OCI-LY3 (cell line): ENCODE results near the gene DOCK6.

Experiments
- H2AFZ ChIP-seq: fragments of 200-600, 300-600 bp; shearing (Covaris generic); 2 replicates; pipeline ENCODE4 v1.6.0; 2014; ENCODE audit warnings: antibody characterized with exemption, low read depth, low read length
- H3K27ac ChIP-seq: fragments of 200-600, 300-600 bp; sonication (generic); 2 replicates; pipeline ENCODE4 v1.5.1; 2014; ENCODE audit warnings: mild to moderate bottlenecking, low read length, moderate library complexity, mixed read lengths
- H3K27me3 ChIP-seq: fragments of 200-600, 300-600 bp; sonication (generic); 2 replicates; pipeline ENCODE4 v1.6.1; 2014; ENCODE audit warnings: low read depth, low read length, mixed read lengths
- H3K36me3 ChIP-seq: fragments of 200-600, 300-600 bp; sonication (generic); replicated peaks from 2 replicates; pipeline ENCODE3; 2014; ENCODE audit warnings: low read depth, low read length, mixed read lengths
- H3K4me1 ChIP-seq: fragments of 300-600, 200-600 bp; sonication (generic); 2 replicates; pipeline ENCODE4 v1.6.1; 2014; ENCODE audit warnings: low read length, mixed read lengths
- H3K4me2 ChIP-seq: fragments of 200-600, 300-600 bp; sonication (generic); 2 replicates; pipeline ENCODE4 v1.6.1; 2014; ENCODE audit warnings: low read length, mixed read lengths
- H3K4me3 ChIP-seq: fragments of 300-600, 200-600 bp; sonication (generic); 2 replicates; pipeline ENCODE4 v1.5.1; 2014; ENCODE audit warnings: antibody characterized with exemption, mild to moderate bottlenecking, low read length, moderate library complexity
- H3K79me2 ChIP-seq: fragments of 300-600, 200-600 bp; shearing (Covaris generic); 2 replicates; pipeline ENCODE4 v1.6.1; 2014; ENCODE audit warnings: mild to moderate bottlenecking, low read length, mixed read lengths
- H3K9ac ChIP-seq: fragments of 300-600, 200-600 bp; shearing (Covaris generic); 2 replicates; pipeline ENCODE4 v1.6.0; 2014; ENCODE audit warnings: mild to moderate bottlenecking, low read length, moderate library complexity
- H3K9me3 ChIP-seq: fragments of 200-600, 300-600 bp; shearing (Covaris generic); 2 replicates; pipeline ENCODE4 v1.6.1; 2014; ENCODE audit warnings: low read length, mixed read lengths; ENCODE audit not compliant: insufficient read depth
- H4K20me1 ChIP-seq: fragments of 200-600, 300-600 bp; sonication (generic); 2 replicates; pipeline ENCODE4 v1.6.1; 2016; ENCODE audit warnings: low read length, mixed read lengths; ENCODE audit not compliant: insufficient read depth
- EZH2phosphoT487 ChIP-seq: fragments of 200-600 bp; shearing (Covaris generic); IDR thresholded peaks from 2 replicates; pipeline ENCODE4 v1.6.1; 2018; ENCODE audit warnings: antibody characterized with exemption, mixed run types, low read depth
- TF ChIP-seq, protein P1 (sequence below): fragments of 200-600, 300-600 bp; sonication (generic); IDR thresholded peaks from 2 replicates; pipeline ENCODE4 v1.5.1; 2014; ENCODE audit warnings: antibody characterized with exemption, low read length, low read depth

DOCK6 gene

DNA sequence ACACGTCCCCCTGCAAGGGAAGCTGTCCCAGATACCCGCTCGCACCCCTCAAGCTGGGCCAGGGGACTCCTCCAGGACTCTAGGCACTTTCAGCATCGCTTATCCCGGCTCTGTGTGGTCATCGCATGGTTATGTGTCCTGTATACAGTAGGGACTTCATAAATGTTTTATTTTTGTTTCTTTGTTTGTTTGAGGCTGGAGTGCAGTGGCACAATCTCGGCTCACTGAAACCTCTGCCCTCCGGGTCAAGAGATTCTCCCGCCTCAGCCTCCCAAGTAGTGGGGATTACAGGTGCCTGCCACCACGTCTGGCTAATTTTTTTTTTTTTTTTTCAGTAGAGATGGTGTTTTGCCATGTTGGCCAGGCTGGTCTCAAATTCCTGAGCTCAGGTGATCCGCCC is 15.4 kb downstream of the DOCK6 start:
- H3K36me3 ChIP-seq = peaks cover 17% of the 10 kb centered on the region
- H3K27ac ChIP-seq = no peak overlapping the region
- no peaks in the 10 kb centered on the region for H3K27me3 ChIP-seq
- H2AFZ ChIP-seq = no peak overlapping the region
- H3K79me2 ChIP-seq = no peaks in the 10 kb centered on the region
- TF ChIP-seq, protein P1, sequence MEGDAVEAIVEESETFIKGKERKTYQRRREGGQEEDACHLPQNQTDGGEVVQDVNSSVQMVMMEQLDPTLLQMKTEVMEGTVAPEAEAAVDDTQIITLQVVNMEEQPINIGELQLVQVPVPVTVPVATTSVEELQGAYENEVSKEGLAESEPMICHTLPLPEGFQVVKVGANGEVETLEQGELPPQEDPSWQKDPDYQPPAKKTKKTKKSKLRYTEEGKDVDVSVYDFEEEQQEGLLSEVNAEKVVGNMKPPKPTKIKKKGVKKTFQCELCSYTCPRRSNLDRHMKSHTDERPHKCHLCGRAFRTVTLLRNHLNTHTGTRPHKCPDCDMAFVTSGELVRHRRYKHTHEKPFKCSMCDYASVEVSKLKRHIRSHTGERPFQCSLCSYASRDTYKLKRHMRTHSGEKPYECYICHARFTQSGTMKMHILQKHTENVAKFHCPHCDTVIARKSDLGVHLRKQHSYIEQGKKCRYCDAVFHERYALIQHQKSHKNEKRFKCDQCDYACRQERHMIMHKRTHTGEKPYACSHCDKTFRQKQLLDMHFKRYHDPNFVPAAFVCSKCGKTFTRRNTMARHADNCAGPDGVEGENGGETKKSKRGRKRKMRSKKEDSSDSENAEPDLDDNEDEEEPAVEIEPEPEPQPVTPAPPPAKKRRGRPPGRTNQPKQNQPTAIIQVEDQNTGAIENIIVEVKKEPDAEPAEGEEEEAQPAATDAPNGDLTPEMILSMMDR = no peak
- no peak for TF ChIP-seq EZH2phosphoT487
- no peak overlapping the region for H3K4me2 ChIP-seq
- H3K4me3 ChIP-seq = no peak overlapping the region
- no peaks in the 10 kb centered on the region for H3K9me3 ChIP-seq
- no peaks in the 10 kb centered on the region for H4K20me1 ChIP-seq
- H3K4me1 ChIP-seq = no peaks in the 10 kb centered on the region
- no peak overlapping the region for H3K9ac ChIP-seq

DNA sequence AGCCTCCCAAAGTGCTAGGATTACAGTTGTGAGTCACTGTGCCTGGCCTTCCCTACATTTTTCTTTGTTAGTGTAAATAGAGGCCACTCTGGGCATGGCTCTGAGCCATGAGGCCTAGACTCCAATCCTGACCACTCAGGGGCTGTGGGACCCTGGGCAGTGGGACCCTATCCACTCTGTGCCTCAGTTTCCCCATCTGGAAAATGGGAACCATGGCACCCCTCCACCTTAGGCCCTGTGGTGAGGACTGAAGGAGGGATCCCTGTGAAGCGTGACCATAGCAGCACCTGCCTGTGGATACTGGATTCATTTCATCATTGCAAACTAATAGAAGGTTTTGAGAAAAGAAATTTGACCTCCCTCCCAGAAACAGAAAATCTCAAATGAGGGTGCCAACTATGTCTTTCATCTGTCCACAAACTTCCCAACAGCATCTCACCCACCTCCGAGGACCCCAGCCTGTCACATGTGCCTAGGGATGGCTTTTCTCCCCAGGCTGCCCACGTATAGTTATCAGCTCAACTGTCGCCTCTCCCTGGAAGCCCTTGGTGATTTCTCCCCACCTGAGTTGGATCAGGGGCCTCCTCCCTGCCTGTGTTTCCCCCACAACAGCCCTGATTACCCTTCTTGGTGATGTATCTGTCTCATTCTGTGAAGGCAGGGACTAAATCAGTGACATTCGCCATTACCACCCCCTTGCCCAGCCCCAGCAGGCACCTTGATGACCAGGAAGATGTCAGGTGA is 17.3 kb downstream of the DOCK6 start:
- TF ChIP-seq EZH2phosphoT487 = no peak
- TF ChIP-seq, protein P1 = no peak
- Histone ChIP-seq H3K27me3 (no peaks in the 10 kb centered on the region), H3K4me1 (no peaks in the 10 kb centered on the region), H3K4me3 (no peak overlapping the region), H3K79me2 (no peaks in the 10 kb centered on the region), H3K27ac (no peak overlapping the region), H3K4me2 (no peak overlapping the region), H3K9ac (no peak overlapping the region), H3K9me3 (no peaks in the 10 kb centered on the region), H3K36me3 (peaks cover 11% of the 10 kb centered on the region), H2AFZ (no peak overlapping the region), H4K20me1 (no peaks in the 10 kb centered on the region)

DNA sequence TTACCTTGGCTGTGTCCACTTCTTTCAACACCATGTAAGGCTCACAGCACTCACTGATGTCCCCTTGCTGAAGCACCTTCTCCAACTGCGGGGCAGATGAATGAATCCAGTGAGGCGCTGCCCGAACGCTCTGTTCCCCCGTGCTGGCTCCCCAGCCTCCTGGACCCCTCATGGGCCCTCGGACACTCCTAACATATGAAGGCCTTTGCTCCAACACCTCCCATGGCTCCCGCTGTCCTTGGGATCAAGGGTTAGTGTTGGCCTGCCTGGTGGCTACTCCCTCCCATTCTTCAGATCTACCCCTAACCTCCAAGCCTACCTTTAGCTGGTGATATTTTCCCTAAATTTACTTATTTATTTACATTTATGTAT is 18.5 kb downstream of the DOCK6 start:
- TF ChIP-seq, protein P1 = no peak
- no peak for TF ChIP-seq EZH2phosphoT487
- no peak overlapping the region for H3K4me3 ChIP-seq
- peaks cover 10% of the 10 kb centered on the region for H3K36me3 ChIP-seq
- no peaks in the 10 kb centered on the region for H4K20me1 ChIP-seq
- H3K79me2 ChIP-seq = no peaks in the 10 kb centered on the region
- H3K4me1 ChIP-seq = no peaks in the 10 kb centered on the region
- no peak overlapping the region for H3K4me2 ChIP-seq
- H3K9ac ChIP-seq = no peak overlapping the region
- no peaks in the 10 kb centered on the region for H3K9me3 ChIP-seq
- no peak overlapping the region for H2AFZ ChIP-seq
- H3K27ac ChIP-seq = no peak overlapping the region
- H3K27me3 ChIP-seq = no peaks in the 10 kb centered on the region

DNA sequence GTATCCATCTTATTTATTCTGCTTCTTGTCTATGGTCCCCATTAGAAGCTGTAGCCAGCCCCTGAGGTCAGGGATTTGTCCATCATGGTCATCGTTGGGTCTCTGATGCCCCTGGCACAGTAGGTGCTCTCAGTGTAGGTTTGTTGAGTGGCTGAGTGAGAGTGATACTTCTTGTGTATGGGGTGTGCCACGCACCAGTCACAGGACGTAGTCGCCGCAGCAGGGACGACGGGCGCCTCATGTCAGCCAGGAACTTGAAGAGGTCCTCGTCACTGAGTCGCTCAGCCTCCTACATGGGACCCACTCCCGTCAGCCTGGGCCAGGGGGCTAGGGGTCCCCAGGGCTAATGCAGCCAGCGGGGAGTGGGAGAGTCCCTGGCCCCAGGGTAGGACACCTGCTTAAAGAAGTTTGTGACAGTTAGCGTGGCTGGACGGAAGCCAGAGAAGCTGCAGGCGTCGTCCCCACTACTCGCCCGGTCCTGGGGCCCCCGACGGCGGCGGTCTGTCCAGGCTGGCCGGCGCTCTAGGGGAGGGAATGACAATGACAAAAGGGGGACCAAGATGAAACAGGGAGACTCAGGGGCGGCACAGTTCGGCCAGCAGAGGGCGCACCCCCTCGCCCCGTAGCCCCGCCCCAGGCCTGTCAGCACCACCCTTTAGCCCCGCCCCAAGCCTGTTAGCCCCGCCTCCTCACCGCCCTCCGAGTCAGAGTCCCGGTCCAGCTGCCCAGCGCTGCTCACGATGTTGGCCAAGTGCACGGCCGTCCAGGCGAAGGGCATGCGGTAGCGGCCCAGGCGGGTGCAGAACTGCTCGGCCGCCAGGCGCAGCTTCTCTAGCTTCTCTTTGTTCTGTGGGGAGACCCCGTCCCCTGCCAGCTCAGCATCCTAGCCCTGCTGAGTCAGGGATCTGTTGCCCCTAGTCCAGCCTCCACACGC is 19.2 kb downstream of the DOCK6 start:
- no peak for TF ChIP-seq EZH2phosphoT487
- TF ChIP-seq, protein P1 = peak; percentile 58
- Histone ChIP-seq H2AFZ (no peak overlapping the region), H3K36me3 (peaks cover 7% of the 10 kb centered on the region), H3K4me1 (no peaks in the 10 kb centered on the region), H3K4me2 (no peak overlapping the region), H4K20me1 (no peaks in the 10 kb centered on the region), H3K9ac (no peak overlapping the region), H3K4me3 (no peak overlapping the region), H3K9me3 (no peaks in the 10 kb centered on the region), H3K27ac (no peak overlapping the region), H3K27me3 (no peaks in the 10 kb centered on the region), H3K79me2 (no peaks in the 10 kb centered on the region)
